Femur (tissue), 1 donor: Measurements from ENCODE around the gene DLAT.
"Not testable (repeated sequence)": the region's sequence is repeated elsewhere in the genome, so short reads cannot be mapped to it uniquely, and the experiment has no call there.

Source experiments
- DNase-seq: peaks from one replicate; pipeline ENCODE4 v3.0.0-alpha.2; 2017

Gene DLAT

DNA sequence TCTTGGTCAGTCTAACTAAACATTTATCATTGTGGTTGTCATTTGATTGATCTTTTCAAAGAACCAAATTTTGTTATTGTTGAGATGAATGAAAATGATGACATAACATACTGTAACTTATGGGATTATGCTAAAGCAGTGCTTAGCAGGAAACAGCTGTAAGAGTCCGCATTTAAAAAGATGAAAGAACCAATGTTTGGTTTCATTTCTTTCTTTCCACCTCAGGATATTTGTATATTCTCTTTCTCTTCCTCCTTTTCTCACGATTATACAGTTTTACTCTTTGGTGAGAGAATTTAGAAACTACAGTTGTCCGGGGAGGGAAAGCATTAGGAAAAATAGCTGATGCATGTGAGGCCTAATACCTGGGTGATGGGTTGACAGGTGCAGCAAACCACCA, 25.5 kb downstream of the DLAT start:
- DNase-seq: no peak

- no peak for DNase-seq
Measured at GRCh38 chr11:112051768-112052167, 26.6 kb downstream of the DLAT start.

GRCh38 chr11:112057170-112057569, 32.0 kb downstream of the DLAT start:
- DNase-seq: no peak

GRCh38 chr11:112058103-112058502, 32.9 kb downstream of the DLAT start:
- DNase-seq: no peak

DNA sequence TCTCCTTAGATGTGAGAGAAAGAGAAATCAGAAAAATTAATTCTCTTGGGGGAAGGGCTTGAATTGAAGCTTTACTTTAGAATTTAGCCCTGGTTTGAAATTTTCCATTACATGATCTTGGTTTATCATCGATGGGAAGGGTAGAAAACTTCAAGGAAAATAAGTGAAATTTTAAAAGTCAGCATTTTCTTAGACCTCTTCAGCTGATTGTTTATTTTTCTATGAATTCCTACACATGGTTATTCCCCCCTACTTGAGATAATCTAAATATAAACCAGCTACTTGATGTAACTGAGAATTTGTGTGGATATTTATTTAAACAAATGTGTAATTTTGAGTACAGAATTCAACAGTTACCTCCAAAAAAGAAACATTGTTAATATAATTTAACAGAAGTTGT, 37.7 kb downstream of the DLAT start:
- no peak for DNase-seq

DNA sequence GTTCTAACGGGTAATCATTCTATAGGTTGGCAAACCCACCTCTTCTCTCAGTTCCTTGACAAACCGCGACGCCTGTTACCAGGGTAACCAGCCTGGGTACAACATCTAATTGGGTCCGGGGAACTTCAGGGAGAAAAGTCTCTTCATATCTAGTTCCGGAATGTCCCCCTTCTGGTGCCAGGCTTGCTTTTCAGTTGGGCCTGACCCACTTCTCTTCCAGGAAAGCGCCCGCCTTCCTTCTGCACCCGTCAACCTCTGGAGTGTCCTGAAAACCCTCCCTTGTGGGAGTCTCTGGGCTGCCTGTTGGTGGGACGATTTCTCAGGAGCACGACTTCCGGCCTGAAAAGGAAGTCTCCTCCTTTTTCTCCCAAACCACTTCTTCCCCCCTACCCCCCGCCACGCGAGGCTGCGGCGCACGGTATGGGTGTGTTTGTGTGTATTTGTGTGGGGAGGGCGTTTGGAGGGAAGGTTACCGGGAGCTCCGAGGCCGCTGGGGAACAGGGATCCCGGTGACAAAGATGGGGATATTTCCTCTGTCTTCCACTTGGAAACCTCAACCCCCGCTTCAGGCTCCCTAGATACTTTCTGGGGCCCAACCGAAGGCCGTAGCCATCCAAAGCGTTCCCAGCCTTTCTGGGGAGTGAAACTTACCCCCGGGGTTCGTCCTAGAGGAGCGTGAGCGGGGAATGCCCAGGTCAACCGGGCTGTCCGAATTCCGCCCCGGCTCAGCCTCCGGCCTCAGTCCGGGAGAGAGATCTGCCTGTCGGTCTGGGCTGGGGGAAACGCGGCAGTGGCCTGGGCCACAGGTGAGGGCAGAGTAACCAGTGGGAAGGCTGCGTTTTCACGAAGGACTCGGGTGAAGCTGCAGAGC, 49.0 kb downstream of the DLAT start, which contains the start of the genes NKAPD1 and PIH1D2:
NKAPD1 (plus strand) TSS at position 359 of the 871 bp plus-strand sequence. CDS start 1,276 bp downstream, outside the sequence.
PIH1D2 (minus strand) TSS at position 77 of the 871 bp plus-strand sequence. CDS start 843 bp downstream, outside the sequence.
- peak; percentile 88 for DNase-seq

DNA sequence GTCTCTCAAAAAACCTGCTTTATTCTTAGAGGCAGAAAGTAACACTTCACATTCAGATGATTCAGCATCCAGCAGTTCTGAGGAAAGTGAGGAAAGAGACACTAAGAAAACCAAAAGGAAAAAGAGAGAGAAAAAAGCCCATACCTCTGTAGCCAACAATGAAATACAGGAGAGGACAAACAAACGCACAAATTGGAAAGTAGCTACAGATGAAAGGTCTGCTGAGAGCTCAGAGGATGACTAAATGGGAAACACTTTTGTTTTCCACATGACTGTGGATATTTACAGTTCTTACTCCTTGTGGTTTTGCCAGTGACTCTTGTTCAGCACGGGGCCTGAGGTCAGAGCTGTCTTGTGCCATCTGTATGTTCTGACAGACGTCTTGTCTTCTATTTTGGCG, 57.5 kb downstream of the DLAT start:
- no peak for DNase-seq

GRCh38 chr11:112085822-112086421, 60.7 kb downstream of the DLAT start:
- no peak for DNase-seq

DNA sequence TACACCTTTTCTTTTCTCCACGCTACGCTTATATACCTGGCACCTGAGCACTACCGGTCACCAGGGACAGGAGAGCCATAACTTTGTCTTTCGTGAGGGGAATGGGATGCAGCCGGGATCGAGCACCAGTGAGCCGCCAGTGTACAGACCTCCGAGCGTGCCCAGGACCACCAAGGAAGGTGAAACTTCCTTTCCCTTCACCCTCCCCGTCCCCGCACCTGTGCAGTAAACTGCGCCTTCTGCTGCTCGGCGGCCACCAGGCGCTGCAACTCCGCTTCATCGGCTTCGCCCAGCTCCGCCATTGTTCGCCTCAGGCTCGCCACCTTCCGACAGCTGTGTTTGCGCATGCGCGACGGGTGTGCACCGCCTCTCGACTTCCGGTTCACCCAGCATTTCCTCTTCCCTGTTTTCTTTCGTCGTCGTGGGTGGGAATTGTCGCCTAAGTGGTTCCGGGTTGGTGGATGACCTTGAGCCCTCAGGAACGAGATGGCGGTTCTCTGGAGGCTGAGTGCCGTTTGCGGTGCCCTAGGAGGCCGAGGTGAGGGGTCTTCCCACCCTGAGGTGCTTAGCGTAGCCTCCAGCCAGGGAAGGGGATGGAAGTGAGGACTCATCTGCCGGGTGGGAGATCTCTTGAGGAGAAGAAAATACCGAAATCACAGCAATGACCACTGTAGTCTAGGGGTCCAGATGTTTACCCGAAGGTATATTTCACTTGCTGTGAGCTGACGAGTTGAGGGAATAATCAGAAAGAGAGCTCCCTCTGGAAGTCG, 61.4 kb downstream of the DLAT start, which contains the start of the genes SDHD and TIMM8B:
SDHD (plus strand) TSS at position 452 of the 770 bp plus-strand sequence; CDS start at position 487, 35 bp downstream.
TIMM8B (minus strand) TSS at position 335 of the 770 bp plus-strand sequence; CDS start at position 302, 33 bp downstream.
- DNase-seq: peak; percentile 98

DNA sequence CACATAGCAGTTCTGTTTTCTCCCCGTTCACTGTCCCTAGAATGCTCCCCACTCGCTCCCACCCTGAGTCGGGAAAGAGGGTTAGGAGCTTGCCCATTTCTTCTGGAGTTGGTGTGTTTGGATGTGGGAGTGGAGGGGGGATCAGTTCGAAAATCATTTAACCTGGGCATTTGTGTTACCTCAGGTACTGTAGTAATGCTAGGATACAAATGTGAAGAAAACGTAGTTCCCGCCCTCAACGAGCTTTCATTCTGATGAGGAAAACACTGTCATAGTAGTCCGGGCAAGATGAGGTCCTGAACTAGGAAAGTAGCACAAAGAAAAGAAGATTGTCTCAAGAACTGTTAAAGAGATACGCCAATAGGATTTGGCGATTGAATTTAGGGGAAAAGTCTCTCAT, 62.0 kb downstream of the DLAT start:
- no peak for DNase-seq

DNA sequence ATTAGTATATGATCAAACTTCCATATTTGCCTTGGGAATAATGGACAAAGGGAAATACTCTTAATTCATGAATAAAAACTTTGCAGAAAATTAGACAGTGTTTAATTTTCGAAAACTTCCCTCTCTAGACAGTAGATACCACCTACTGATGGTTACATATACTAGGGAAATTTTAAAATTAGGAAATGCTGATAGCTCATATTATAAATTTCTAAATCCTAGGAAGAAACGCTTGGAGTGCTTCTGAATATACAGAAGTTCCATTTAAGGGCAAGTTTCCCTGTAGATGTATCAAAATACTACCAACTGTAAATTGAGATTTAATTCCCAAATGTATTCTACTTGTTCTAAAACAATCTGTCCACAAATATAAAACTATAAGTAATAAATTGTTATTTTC, 70.1 kb downstream of the DLAT start:
- not testable (repeated sequence) for DNase-seq

GRCh38 chr11:112096194-112096593, 71.0 kb downstream of the DLAT start:
- no peak for DNase-seq

DNA sequence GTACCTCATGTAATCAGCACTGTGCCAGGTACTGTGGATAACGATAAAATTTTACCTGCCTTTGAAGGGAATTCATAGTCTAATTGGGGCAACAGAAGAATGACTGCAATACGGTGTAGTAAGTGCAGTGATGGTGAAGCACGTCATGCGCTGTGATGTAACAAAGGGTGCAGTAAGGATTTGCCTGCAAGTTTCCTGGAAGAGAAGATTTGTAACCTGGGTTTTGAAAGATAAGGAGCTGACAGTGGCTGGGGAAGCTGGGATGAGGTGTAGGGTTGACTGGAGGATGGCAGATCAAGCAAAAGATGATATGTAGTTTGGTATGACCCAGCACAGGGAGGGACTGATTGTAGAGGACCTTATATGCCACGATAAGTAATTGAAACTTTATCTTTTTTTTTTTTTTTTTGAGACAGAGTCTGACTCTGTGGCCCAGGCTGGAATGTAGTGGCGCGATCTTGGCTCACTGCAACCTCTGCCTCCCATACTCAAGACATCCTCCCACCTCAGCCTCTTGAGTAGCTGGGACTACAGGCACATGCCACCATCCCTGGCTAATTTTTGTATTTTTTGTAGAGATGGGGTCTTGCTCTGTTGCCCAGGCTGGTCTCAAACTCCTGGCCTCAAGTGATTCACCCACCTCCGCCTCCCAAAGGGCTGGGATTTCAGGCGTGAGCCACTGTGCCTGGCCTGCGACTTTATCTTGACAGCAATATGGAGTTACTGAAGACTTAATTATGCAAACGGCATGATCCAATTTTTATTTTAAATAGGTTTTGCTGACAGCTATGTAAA, 72.7 kb downstream of the DLAT start:
- no peak for DNase-seq

GRCh38 chr11:112100462-112100861, 75.3 kb downstream of the DLAT start:
- DNase-seq: no peak

- DNase-seq: no peak
Measured at GRCh38 chr11:112103446-112103845, 78.2 kb downstream of the DLAT start.

GRCh38 chr11:112106070-112106469, 80.9 kb downstream of the DLAT start:
- DNase-seq: no peak
